Hematopoietic multipotent progenitor cell treated with erythropoietin and hydrocortisone succinate and interleukin-3 and kit ligand, for 17 days (in vitro differentiated cells): ENCODE measurements around the gene JPT2.
A peak's percentile ranks its signal among the peaks of the same experiment; 100 is the strongest.

Experiments
- DNase-seq: peaks from one replicate; pipeline ENCODE4 v3.0.0-alpha.2; 2015; ENCODE audit warnings: low spot score

JPT2 gene

DNA sequence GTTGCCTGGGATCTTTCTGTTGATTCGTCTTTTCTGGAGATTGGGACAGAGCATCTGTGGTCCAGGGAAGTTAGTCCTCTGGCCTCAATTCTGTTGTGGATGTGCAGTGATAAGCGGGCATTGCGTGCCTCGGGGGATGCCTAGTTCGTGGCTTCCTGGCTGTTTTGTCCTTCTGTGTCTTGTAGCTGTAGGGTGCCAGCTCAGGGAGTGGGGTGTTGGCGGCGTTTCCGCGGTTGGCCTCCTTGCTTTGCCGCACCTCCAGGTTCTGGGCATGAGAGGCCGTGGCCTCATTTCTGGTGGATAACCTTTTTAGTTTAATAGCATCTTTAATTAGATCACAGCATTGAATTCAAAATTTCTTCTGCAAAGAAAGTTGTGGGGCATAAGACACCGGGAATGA is 1.4 kb upstream of the JPT2 start:
- no peak for DNase-seq

DNA sequence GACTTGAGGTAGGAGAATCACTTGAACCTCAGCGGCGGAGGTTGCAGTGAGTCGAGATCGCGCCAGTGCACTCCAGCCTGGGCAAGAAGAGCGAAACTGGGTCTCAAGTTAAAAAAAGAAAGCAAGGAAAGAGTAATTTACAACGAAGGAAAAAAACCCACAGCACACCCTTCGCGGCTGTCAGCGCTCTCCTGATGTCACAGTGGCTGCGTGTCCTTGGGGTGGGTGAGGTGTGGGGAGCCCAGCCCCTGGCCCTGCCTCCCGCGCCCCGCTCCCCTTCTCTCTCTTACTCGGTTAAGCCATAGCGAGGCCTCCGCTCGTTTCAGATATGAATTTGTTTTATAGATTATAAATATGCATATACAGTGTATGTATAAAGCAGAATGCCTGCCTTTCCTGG is 740 bp upstream of the JPT2 start:
- no peak for DNase-seq

DNA sequence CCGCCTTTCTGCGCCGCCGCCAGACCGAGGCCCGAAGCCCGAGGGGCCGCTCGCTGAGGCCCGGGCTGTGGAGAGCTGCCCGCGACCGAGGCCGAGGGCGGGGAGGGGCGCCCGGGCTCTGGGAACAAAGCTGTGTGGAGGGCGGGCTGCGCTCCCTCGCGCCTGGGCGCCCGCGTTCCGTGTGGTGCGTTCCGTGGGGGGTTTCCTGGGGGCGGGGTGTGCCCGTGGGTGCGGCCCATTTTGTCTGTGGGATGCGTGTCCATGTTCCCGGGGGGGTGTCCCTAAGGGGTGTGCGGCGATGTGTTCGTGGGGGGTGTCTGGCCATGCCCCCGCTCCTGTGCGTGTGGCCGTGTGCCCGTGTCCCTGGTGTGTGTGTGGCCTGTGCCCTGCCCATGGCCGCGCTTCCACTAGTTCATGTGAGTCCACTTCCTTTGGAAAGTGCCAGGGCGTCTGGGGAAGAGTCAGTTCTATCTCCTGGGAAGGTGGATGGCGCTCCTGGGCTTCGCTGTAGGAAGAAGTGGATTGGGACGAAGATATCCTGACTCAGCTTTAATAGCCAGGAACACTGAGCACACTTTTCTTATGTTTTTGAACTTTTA is 520 bp downstream of the JPT2 start:
- DNase-seq: no peak

DNA sequence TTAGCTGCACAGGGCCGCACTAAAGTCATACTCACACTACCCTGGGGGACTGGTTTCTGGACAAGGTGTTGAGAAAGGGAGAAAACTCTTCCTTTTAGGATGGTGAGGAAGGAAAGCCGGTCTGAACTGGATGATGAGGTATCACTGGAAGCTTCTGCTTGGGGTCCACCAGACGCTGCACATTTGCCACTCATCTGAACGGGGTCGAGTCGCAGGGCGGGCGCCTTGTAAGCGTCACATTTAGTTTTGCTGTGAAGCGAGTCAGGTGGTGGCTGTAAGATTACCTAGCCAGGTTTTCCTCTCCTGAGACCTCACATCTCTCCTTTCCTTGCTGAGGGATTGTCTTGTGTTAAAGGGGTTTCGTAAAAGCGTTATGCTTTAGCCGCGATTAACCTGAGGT is 2.3 kb downstream of the JPT2 start:
- DNase-seq: no peak

DNA sequence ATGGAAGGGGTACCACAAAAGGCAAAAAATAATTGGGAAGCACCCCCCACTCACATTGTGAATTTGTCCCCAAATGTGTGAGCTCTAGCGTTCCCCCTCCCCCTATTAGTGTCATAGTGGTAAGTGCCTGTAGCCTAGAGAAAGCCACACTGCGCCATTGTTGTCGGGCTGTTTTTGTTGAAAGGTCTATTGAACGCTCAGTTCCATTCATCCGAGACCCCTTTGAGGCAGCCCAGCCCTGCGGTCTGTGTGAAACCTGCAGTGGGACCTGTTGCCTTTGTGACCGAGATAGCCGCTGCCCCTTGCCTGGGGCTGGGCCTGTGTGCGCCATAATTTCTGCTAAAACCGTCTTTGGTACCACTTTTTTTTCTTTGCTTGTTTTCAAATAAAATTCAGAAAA is 3.0 kb downstream of the JPT2 start:
- DNase-seq: no peak

DNA sequence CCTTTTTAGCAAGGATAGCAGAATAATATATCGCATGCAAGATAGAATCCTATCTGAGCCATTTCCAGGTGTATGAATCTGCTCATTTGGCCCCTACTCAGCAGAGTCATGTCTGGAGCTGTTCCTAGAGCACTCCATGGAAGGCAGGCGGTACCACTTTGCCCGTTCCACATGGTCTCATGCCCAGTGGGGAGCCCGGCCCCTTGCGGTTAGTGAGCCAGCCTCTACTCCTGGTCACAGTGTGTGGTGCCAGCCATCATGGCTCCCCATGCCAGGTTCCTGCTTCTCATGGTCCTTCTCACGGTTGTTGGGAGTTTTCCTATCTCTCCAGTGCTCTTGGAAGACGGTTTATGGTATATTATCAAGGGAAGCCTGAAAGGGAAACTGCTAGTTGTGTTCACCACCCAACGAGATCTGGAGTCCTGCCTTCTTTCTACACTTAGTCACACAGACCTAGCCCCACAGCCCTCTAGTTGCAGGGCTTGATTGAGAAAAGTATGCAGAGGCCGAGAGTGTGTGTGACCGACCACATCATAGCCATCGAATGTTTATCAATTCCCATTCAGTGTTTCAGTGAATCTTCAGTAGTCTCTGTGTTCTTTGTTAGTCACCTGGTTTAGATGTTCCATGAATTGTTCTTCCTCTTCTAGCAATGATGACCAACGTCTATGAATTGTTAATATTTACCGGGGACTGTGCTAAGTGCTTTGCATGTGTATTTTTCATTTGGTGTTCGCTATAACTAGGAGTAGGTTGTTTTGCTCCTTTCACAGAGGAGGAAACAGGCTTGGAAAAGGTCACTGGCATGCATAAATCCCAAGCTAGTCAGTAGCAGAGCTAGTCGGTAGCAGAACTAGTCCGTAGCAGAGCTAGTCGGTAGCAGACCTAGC is 9.6 kb downstream of the JPT2 start:
- no peak for DNase-seq

DNA sequence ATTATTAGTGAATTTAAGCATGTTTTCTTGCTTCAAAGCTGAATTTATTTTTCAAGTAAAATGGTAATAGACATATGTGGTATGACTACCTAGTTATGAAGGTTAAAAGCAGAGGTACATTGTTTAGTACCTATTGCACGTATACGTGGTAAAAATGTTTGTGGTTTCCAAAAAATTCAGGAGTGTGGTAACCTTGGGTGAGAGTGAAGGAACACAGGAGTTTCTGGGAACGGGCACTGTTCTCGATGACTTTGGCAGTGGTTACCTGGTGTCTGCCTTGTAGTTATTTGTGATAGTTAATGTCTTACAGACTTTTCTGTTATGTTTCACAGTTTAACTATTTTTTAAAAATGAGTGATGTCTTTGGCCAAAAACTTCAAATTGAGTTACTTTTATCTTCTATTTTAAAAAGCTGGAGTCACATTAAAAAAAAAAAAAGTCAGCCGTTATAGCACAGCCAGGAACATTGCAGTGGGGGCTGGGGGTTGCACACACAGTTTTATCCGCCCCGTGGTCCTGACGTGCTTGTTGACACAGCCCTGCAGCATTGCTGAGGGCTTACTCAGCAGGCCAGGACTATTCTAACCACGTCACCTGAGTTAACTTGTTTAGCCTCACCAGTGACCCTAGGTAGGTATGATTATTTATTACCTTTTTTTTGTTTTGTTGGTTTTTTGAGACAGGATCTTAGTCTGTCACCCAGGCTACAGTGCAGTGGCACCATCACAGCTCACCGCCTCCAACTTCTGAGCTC is 10.9 kb downstream of the JPT2 start:
- no peak for DNase-seq

DNA sequence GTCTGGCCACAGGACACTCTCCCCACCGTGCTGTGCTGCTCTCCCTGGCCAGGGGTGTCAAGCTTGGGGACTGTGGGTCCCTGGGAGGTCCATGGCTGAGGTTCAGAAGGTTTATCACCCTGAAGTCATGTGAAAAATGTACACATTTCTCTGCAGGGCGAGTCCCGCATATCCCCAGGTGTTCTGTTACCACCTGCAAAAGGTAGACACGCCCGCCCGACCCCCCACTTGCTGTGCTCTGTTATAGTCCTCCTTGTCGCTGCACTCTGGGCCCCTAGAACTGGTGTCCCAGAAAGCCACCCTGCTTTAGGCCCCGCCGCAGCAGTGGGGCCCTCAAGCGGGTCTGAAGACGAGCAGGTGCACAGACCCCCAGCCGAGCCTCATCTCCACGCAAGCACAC is 11.8 kb downstream of the JPT2 start:
- no peak for DNase-seq

DNA sequence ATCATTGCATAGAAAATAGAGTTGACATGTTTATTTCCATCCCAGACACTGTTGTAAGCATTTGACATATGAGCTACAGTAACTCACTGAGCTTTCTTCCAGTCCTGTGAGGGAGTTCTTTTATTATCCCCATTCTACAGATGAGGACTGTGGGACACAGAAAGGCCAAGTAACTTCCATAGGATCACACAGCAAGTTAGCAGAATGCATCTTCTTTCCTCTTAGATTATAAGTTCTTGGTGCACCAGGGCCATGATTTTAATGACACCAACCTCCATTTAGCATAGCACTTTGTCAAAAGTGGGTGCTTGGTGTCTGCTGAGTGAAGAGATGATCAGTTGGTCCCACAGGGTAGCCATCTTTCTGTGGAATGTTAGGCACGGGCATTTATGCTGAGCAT is 12.7 kb downstream of the JPT2 start:
- no peak for DNase-seq

DNA sequence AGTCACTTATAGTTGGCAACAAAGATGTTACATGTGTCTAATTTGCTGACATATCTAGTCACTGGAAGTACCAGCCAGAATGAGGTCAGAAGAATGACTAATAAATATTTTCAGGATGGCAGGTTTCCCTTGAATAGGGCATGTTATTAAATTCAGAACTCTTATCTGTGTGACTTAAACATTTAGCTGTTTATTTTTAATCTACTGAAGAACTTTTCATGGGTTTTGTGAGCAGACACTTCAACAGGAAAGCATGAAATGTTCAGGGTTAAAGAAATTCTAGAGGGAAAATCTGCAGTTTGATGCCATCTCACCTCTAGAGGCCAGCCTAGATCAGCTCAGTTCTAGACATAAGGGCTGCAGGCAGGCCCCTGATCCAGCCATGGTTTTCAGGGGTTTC is 13.2 kb downstream of the JPT2 start:
- no peak for DNase-seq

DNA sequence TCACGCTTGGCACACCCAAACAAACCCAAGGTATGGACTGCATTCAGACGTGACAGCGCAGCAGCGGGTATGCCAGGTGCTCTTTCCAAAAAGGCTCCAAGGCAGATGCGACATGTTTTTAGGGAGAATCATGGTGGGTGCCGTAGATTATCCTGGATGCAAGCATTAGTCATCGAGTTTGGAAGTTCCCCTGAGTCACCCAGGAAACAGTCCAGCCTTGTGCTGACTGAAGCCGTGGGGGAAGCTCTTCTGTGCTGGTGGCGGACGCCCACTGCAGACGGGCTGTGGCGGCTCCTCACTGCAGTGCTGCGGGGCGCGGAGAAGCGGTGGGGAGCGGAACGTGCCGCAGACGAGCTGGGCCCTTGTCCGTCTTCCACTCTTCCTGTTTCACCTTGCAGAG is 13.9 kb downstream of the JPT2 start:
- no peak for DNase-seq

DNA sequence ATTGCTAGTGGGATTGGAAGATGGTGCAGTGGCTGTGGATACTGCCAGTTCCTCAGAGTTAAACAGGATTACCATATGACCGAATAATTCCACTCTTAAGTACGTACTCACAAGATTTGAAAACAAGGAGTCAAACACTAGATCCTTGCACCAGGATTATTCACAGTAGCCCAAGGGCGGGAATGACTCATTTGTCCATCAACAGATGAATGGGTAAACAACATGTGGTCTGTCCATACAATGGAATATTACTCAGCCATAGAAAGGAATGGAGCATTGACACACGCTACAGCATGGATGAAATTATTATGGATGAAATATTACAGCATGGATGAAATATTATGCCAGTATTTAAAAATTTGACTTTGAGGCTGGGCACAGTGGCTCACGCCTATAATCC is 18.8 kb downstream of the JPT2 start:
- DNase-seq: no peak

DNA sequence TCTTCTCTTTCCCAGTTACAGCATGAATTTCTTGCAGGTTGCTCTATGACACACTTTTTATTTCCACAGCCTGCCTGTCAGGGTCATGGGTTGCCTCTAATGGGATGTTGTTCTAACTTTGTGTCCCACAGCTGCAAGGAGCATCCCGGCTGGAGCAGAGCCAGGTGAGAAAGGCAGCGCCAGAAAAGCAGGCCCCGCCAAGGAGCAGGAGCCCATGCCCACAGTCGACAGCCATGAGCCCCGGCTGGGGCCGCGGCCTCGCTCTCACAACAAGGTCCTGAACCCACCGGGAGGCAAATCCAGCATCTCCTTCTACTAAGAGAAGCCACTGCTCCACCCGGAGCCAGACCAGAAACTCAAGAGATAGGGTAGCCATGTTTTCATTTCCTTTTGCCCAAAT is 20.6 kb downstream of the JPT2 start:
- DNase-seq: no peak

DNA sequence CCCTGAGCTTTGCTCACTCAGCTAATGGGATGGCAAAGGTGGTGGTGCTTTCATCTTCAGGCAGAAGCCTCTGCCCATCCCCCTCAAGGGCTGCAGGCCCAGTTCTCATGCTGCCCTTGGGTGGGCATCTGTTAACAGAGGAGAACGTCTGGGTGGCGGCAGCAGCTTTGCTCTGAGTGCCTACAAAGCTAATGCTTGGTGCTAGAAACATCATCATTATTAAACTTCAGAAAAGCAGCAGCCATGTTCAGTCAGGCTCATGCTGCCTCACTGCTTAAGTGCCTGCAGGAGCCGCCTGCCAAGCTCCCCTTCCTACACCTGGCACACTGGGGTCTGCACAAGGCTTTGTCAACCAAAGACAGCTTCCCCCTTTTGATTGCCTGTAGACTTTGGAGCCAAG is 22.2 kb downstream of the JPT2 start:
- no peak for DNase-seq

DNA sequence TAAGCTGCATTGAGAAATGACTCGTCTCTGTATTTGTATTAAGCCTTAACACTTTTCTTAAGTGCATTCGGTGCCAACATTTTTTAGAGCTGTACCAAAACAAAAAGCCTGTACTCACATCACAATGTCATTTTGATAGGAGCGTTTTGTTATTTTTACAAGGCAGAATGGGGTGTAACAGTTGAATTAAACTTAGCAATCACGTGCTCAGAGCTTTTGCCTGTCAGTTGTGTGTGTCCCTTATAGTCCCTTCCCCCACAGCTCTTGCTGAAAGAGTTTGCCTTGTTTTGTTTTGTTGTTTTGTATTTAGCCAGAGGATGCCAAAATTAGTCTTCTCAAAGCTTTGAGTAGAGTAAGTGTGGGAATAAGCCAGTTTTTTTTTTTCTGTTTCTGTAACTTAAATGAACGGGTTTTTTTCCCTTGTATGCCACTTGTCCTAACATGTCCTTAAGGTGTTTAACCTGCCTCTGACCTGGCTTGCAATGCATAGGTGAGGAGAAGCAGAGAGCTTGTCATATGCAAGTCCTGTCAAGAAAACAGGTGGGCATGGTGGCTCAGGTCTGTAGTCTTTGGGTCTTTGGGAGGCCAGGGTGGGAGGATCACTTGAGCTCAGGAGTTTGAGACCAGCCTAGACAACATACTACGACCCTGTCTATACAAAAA is 23.3 kb downstream of the JPT2 start:
- DNase-seq: no peak

DNA sequence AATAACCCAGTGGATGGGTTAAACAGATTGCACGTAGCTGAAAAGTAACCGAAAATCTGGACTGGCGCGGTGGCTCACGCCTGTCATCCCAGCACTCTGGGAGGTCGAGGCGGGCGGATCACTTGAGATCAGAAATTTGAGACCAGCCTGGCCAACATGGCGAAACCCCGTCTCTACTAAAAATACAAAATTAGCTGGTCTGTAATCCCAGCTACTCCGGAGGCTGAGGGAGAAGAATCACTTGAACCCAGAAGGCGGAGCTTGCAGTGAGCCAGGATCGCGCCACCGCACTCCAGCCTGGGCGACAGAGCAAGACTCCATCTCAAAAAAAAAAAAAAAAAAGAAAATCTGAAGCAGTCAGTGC is 27.2 kb downstream of the JPT2 start:
- DNase-seq: peak; percentile 10

DNA sequence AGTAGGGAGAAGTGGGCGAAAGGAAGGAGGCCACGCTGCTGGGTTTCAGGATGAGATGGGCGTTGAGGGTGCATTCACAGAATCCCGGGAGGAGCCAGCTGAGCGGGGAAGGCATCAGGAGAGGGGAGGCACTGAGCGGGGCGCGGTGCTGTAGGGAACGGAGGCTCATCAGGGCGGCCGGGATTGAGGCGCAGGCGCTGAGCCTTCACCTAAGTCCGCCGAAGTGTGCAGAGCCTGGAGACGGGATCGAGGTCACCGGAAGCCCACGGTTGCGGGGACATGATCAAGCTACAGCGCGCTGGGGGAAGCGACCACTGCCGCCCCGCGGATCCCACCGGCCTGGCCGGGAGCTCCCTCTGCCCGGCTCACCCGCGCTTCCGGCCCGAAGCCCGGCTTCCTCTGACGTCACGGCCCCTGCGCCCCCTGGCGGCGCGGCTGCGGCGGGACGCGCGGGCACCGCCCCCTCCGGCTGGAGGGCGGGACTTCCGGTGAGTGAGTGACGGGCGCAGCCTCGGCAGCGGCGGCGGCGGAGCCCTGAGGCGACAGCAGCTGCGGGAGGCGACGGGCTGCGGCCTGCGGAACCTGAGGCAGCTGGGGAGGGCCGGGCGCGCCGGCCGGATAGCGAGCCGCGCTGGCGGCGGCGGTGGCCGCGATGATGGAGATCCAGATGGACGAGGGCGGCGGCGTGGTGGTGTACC is 27.8 kb downstream of the JPT2 start, which contains the start of gene MAPK8IP3:
Gene MAPK8IP3 (plus strand): TSS at position 508 of the 698 bp plus-strand sequence. CDS start 145 bp downstream, at position 653.
- DNase-seq: peak; percentile 96

DNA sequence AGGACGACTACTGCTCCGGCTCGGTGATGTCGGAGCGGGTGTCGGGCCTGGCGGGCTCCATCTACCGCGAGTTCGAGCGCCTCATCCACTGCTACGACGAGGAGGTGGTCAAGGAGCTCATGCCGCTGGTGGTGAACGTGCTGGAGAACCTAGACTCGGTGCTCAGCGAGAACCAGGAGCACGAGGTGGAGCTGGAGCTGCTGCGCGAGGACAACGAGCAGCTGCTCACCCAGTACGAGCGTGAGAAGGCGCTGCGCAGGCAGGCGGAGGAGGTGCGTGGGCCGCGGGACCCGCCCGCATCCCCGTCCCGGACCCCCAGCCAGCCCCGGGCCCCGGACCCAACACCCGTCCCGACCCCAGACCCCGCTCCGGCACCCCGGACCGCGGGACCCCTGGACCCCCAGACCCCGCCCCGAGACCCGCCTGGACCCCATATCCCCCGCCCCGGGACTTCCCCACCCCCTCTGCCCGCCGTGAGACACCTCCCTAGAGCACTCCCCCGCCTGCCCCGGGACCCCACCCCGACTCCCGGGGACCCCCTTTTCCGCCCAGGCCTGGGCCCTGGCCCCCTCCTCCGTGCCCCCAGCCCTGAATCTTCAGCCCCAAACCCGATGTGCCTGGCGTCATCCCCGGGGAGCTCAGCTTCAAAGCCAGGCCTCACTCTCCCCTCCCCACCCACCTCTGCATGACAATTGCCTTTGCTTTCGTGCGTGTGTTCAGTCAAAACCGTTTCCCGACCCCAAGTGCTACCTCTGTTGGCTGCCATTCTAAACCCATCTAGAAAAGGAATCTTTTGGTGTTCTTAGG is 28.5 kb downstream of the JPT2 start:
- DNase-seq: no peak

DNA sequence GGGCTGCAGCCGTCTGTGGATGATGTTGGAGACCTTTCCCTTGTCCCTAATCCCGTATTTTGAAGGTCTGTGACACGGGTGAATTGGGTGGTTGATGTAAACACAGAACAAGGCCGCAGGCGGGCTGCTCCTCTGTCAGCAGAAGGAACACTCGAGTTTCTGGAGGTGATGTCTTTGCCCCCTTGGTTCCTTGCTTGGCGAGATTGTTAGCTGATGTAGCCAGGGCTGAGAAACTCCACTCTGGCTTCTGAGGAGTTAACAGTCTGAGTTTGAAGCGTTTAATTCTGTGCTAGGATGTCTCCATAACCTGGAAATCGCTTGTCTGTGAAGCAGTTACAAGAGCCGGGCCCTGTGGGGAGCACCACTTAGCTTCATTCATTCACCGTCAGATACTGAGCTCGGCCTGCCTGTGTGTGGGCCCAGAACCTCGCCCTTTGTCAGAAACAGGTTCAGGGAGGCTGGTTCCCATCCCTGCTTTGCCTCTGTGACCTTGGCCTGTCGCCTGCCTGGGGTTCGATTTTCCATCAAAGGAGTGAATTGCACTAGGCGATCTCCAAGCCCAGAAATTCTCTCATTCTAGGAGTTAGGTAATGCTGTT is 29.2 kb downstream of the JPT2 start:
- DNase-seq: peak; percentile 30

DNA sequence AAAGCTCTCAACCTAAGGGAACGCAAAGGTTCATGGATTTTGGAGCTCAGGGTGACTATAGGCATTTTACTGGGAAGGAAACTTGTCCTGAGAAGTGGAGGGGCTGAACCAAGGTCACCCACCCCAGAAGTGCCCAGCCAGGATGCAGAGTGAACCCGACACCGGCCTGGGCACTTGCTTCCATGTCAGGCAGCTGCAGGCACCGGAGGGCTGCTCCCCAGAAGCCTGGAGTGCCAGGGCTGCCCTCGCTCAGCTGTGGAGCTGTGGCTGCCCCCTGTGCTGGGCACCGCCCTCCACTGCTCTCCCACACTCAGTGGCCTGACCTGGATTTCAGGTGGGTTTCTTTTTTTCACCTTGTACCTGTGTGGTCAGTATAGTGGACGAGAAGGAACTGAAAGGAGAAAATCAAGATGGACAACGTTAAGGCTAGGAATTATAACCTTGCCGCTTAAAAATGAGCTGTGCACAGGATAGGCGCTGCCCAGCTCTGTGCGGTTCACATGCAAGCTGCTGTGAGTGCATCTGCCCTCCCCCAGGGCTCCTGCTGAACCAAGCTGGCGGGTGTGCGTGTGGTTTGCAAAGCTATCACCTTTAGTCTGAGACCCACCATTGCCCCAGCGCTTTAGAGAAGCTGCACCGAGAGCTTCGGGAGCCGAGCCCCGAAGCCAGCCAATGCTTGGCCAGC is 30.1 kb downstream of the JPT2 start:
- no peak for DNase-seq
